ENCODE data around the gene LRRC4C.

- TF ChIP-seq POLR2A (IDR thresholded peaks at IDR 0.05): no peak
- TF ChIP-seq CTCF (IDR thresholded peaks at IDR 0.05): no peak
These were observed 1364.0 kb downstream of the LRRC4C start for GRCh38 chr11:40095446-40095845.
